HG02938 (cell line): ENCODE results near the gene HOXC11.

Experiments
- ATAC-seq: cut with Tn5 transposase; IDR thresholded peaks from one replicate; pipeline ENCODE4 v1.9.1; 2021; ENCODE audit warnings: mild to moderate bottlenecking, moderate library complexity; ENCODE audit not compliant: unreplicated experiment

HOXC11 gene

GRCh38 chr12:53956914-53957536 lies 15.9 kb upstream of the HOXC11 start:
- no peak for ATAC-seq

GRCh38 chr12:53958128-53958527 lies 14.8 kb upstream of the HOXC11 start:
- ATAC-seq: no peak

GRCh38 chr12:53959314-53959713 lies 13.6 kb upstream of the HOXC11 start:
- ATAC-seq: no peak

GRCh38 chr12:53960187-53961024 lies 12.5 kb upstream of the HOXC11 start:
- no peak for ATAC-seq

GRCh38 chr12:53961025-53961761 lies 11.7 kb upstream of the HOXC11 start:
- no peak for ATAC-seq

GRCh38 chr12:53963005-53963404 lies 9.9 kb upstream of the HOXC11 start:
- no peak for ATAC-seq

GRCh38 chr12:53963434-53964314 lies 9.3 kb upstream of the HOXC11 start:
- ATAC-seq: no peak

- no peak for ATAC-seq
Measured at GRCh38 chr12:53964315-53964713, 8.6 kb upstream of the HOXC11 start.

- ATAC-seq: no peak
Measured at GRCh38 chr12:53965281-53966084, 7.4 kb upstream of the HOXC11 start.

- ATAC-seq: no peak
Measured at GRCh38 chr12:53966085-53966384, 6.9 kb upstream of the HOXC11 start.

- no peak for ATAC-seq
Measured at GRCh38 chr12:53966385-53967133, 6.4 kb upstream of the HOXC11 start.

GRCh38 chr12:53967421-53967925 lies 5.5 kb upstream of the HOXC11 start:
- no peak for ATAC-seq

GRCh38 chr12:53968214-53969127 lies 4.5 kb upstream of the HOXC11 start:
- ATAC-seq: no peak

- no peak for ATAC-seq
Measured at GRCh38 chr12:53969588-53970259, 3.2 kb upstream of the HOXC11 start.

- no peak for ATAC-seq
Measured at GRCh38 chr12:53970451-53970850, 2.5 kb upstream of the HOXC11 start.

GRCh38 chr12:53971129-53971528 lies 1.8 kb upstream of the HOXC11 start:
- no peak for ATAC-seq

- ATAC-seq: no peak
Measured at GRCh38 chr12:53971686-53972085, 1.2 kb upstream of the HOXC11 start.
